ENCODE measurements around the gene ADD1.

ADD1 gene

GRCh38 chr4:2923141-2923551 is 79.5 kb downstream of the ADD1 start:
- TF ChIP-seq CTCF (IDR thresholded peaks at IDR 0.05) = no peak
- H3K4me2 ChIP-seq (ENCODE audit: low read length) = no peak overlapping the region
- H3K4me3 ChIP-seq (ENCODE audit: low read depth, low read length) = no peak overlapping the region
- H3K27me3 ChIP-seq (ENCODE audit: control insufficient read depth, insufficient read depth, low read length) = no peaks in the 10 kb centered on the region
- H3K36me3 ChIP-seq (ENCODE audit: control insufficient read depth, insufficient read depth, low read length) = no peaks in the 10 kb centered on the region
- peaks cover 11% of the 10 kb centered on the region for H3K79me2 ChIP-seq
- no peak overlapping the region for H3K27ac ChIP-seq
- no peaks in the 10 kb centered on the region for H3K9me3 ChIP-seq (ENCODE audit: control insufficient read depth, low read length)
- no peaks in the 10 kb centered on the region for H3K4me1 ChIP-seq
- no peak overlapping the region for H3K9ac ChIP-seq
- H2AFZ ChIP-seq = no peak overlapping the region

- Histone ChIP-seq H3K9me3 (ENCODE audit: control insufficient read depth, low read length) (no peaks in the 10 kb centered on the region), H3K4me3 (ENCODE audit: low read depth, low read length) (no peak overlapping the region), H3K4me2 (ENCODE audit: low read length) (no peak overlapping the region), H3K4me1 (no peaks in the 10 kb centered on the region), H3K9ac (no peak overlapping the region), H3K27ac (no peak overlapping the region), H3K27me3 (ENCODE audit: control insufficient read depth, insufficient read depth, low read length) (no peaks in the 10 kb centered on the region), H3K36me3 (ENCODE audit: control insufficient read depth, insufficient read depth, low read length) (no peaks in the 10 kb centered on the region), H2AFZ (no peak overlapping the region), H3K79me2 (peaks cover 11% of the 10 kb centered on the region)
- TF ChIP-seq CTCF (IDR thresholded peaks at IDR 0.05) = no peak
Observed at GRCh38 chr4:2923668-2924173, 80.1 kb downstream of the ADD1 start.

- no peak overlapping the region for H3K9ac ChIP-seq
- no peaks in the 10 kb centered on the region for H3K27me3 ChIP-seq (ENCODE audit: control insufficient read depth, insufficient read depth, low read length)
- no peaks in the 10 kb centered on the region for H3K9me3 ChIP-seq (ENCODE audit: control insufficient read depth, low read length)
- no peak overlapping the region for H3K27ac ChIP-seq
- H3K4me1 ChIP-seq = no peaks in the 10 kb centered on the region
- H2AFZ ChIP-seq = no peak overlapping the region
- H3K4me3 ChIP-seq (ENCODE audit: low read depth, low read length) = no peak overlapping the region
- no peak for TF ChIP-seq CTCF (IDR thresholded peaks at IDR 0.05)
- peaks cover 11% of the 10 kb centered on the region for H3K79me2 ChIP-seq
- H3K4me2 ChIP-seq (ENCODE audit: low read length) = no peak overlapping the region
- H3K36me3 ChIP-seq (ENCODE audit: control insufficient read depth, insufficient read depth, low read length) = no peaks in the 10 kb centered on the region
Observed at GRCh38 chr4:2924286-2924685, 80.6 kb downstream of the ADD1 start.

DNA sequence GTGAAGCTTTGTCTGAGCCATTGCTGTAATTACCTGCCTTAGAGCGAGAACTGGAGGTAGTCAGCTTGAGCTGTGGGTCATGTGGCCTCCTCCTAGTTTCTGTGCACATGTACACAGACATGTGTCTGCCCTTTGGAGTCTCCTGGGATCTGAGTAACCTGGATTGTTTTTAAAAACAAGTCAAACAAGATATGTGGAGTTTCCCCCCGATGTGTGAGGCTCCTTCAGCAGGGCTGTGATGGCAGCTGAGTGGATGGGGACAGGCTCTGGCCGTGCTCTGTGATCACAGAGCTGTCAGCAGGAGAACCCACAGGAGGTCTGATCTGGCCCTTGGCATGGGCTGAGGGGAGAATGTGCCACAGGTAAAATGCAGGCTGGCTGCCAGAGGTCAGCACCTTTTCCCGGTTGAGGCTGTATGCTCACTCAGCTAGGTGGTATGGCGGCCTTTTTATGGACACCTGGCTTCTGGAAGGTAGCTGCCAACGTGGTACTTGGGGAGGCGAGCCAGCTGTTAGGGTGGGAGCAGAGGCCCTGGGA is 81.2 kb downstream of the ADD1 start:
- H2AFZ ChIP-seq = no peak overlapping the region
- no peak overlapping the region for H3K9ac ChIP-seq
- H3K4me3 ChIP-seq (ENCODE audit: low read depth, low read length) = no peak overlapping the region
- no peaks in the 10 kb centered on the region for H3K36me3 ChIP-seq (ENCODE audit: control insufficient read depth, insufficient read depth, low read length)
- no peak overlapping the region for H3K4me2 ChIP-seq (ENCODE audit: low read length)
- H3K9me3 ChIP-seq (ENCODE audit: control insufficient read depth, low read length) = no peaks in the 10 kb centered on the region
- no peaks in the 10 kb centered on the region for H3K4me1 ChIP-seq
- TF ChIP-seq CTCF (IDR thresholded peaks at IDR 0.05) = no peak
- peaks cover 11% of the 10 kb centered on the region for H3K79me2 ChIP-seq
- H3K27me3 ChIP-seq (ENCODE audit: control insufficient read depth, insufficient read depth, low read length) = no peaks in the 10 kb centered on the region
- H3K27ac ChIP-seq = no peak overlapping the region

- TF ChIP-seq CTCF (IDR thresholded peaks at IDR 0.05) = no peak
- Histone ChIP-seq H3K9ac (no peak overlapping the region), H3K27ac (no peak overlapping the region), H3K36me3 (ENCODE audit: control insufficient read depth, insufficient read depth, low read length) (no peaks in the 10 kb centered on the region), H3K9me3 (ENCODE audit: control insufficient read depth, low read length) (no peaks in the 10 kb centered on the region), H3K27me3 (ENCODE audit: control insufficient read depth, insufficient read depth, low read length) (no peaks in the 10 kb centered on the region), H2AFZ (no peak overlapping the region), H3K79me2 (peaks cover 8% of the 10 kb centered on the region), H3K4me2 (ENCODE audit: low read length) (no peak overlapping the region), H3K4me3 (ENCODE audit: low read depth, low read length) (no peak overlapping the region), H3K4me1 (no peaks in the 10 kb centered on the region)
Observed at GRCh38 chr4:2925496-2925895, 81.9 kb downstream of the ADD1 start.
